ENCODE data around the gene PPP3R1. TPM values are rescaled to one million over a fixed set of nuclear protein-coding genes. Genes with fewer than 3 reads are reported as not detected.

PPP3R1 gene
- total RNA-seq, 1 experiment from 2014 or later: 70.9 TPM

DNA sequence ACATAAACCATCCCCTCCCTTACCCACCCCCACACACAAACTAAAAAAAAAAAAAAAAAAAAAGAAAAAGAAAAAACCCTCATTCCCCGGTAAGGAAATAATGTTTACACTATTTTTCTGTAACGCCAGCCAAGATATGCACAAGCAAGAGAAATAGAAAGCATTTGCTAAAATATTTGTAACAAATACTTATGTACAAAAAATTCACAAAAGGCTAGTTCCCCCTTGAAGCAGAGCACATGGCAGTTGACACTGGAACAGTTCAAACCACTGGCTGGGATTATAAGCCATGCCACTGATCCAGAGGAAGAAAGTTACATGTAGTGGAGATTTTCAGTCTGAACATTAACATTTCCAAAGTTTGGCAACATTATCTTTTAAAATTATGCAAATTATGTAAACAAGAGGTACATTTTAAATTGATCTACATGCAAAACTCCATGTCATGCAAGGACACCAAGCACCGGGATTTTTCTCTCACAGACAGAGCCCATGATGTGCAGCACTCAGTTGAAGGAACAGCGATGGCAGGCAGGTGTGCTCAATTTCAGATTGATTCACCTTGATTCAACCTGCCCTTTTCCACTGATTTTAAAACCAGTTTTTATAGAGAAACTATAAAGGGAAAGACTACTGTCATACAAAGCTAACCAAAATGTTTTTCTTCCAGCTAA lies 73.2 kb downstream of the PPP3R1 start:
- Mint-ChIP-seq H3K4me3 (ENCODE audit: unreplicated experiment) (no peak overlapping the region), H3K9me3 (ENCODE audit: unreplicated experiment) (no peaks in the 10 kb centered on the region), H3K36me3 (ENCODE audit: insufficient read depth, unreplicated experiment) (peaks cover 26% of the 10 kb centered on the region), H3K4me1 (ENCODE audit: low read depth, unreplicated experiment) (no peaks in the 10 kb centered on the region), H3K27me3 (ENCODE audit: insufficient read depth, unreplicated experiment) (no peaks in the 10 kb centered on the region), H3K27ac (ENCODE audit: unreplicated experiment) (no peak overlapping the region)
- no TSS peak for BruUV-seq (replicated peaks)
- intact Hi-C loops (cut with micrococcal nuclease; ENCODE audit: unreplicated experiment): no loop called here
- Histone ChIP-seq H3K4me1 (no peaks in the 10 kb centered on the region), H3K36me3 (ENCODE audit: control insufficient read depth, insufficient read depth, low read length) (peaks cover 4% of the 10 kb centered on the region), H3K27me3 (replicated peaks; ENCODE audit: control insufficient read depth, insufficient read depth, low read length) (no peaks in the 10 kb centered on the region), H3K4me3 (ENCODE audit: low read depth, low read length) (no peak overlapping the region), H3K9me3 (no peaks in the 10 kb centered on the region)
- CTCF ChIA-PET: interaction anchor here (0.7 kb wide), 1 partner anchor 53 kb away, joined by 3 read pairs; no protein-coding TSS in a partner anchor
- POLR2A ChIA-PET: no interaction called here
- TF ChIP-seq, protein P1, sequence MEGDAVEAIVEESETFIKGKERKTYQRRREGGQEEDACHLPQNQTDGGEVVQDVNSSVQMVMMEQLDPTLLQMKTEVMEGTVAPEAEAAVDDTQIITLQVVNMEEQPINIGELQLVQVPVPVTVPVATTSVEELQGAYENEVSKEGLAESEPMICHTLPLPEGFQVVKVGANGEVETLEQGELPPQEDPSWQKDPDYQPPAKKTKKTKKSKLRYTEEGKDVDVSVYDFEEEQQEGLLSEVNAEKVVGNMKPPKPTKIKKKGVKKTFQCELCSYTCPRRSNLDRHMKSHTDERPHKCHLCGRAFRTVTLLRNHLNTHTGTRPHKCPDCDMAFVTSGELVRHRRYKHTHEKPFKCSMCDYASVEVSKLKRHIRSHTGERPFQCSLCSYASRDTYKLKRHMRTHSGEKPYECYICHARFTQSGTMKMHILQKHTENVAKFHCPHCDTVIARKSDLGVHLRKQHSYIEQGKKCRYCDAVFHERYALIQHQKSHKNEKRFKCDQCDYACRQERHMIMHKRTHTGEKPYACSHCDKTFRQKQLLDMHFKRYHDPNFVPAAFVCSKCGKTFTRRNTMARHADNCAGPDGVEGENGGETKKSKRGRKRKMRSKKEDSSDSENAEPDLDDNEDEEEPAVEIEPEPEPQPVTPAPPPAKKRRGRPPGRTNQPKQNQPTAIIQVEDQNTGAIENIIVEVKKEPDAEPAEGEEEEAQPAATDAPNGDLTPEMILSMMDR (IDR thresholded peaks at IDR 0.05; ENCODE audit: insufficient read depth in 1 of 2, low read depth in 1 of 2, low read length in 1 of 2, severe bottlenecking in 1 of 2, unreplicated experiment in 1 of 2): no peak
- DNase-seq: no peak

DNA sequence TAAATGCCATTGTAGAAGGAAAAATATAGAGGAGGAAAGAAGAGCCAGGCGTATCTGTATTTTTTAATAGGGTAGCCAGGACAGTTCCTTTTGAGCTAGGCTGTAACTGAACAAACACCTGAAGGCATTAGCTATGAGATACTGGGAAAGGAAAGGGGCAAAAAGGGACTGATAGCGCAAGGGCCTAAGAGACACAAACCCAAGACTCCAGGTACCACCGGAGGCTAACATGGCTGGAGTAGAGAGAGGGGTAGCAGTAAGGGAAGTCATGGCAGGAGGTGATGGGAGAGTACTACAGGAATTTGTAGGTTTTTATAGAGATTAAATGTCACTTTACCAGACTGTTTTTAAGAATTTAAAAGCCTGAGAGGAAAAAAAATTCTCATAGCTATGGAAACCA lies 73.9 kb downstream of the PPP3R1 start:
- Mint-ChIP-seq H3K36me3 (ENCODE audit: insufficient read depth, unreplicated experiment) (peaks cover 26% of the 10 kb centered on the region), H3K4me3 (ENCODE audit: unreplicated experiment) (no peak overlapping the region), H3K27me3 (ENCODE audit: insufficient read depth, unreplicated experiment) (no peaks in the 10 kb centered on the region), H3K27ac (ENCODE audit: unreplicated experiment) (no peak overlapping the region), H3K9me3 (ENCODE audit: unreplicated experiment) (no peaks in the 10 kb centered on the region), H3K4me1 (ENCODE audit: low read depth, unreplicated experiment) (no peaks in the 10 kb centered on the region)
- TF ChIP-seq, protein P1 (IDR thresholded peaks at IDR 0.05; ENCODE audit: insufficient read depth in 1 of 2, low read depth in 1 of 2, low read length in 1 of 2, severe bottlenecking in 1 of 2, unreplicated experiment in 1 of 2): no peak
- POLR2A ChIA-PET: no interaction called here
- intact Hi-C loops (cut with micrococcal nuclease; ENCODE audit: unreplicated experiment): no loop called here
- Histone ChIP-seq H3K36me3 (ENCODE audit: control insufficient read depth, insufficient read depth, low read length) (peaks cover 4% of the 10 kb centered on the region), H3K27me3 (replicated peaks; ENCODE audit: control insufficient read depth, insufficient read depth, low read length) (no peaks in the 10 kb centered on the region), H3K9me3 (no peaks in the 10 kb centered on the region), H3K4me3 (ENCODE audit: low read depth, low read length) (no peak overlapping the region), H3K4me1 (no peaks in the 10 kb centered on the region)
- CTCF ChIA-PET: interaction anchor here (0.7 kb wide), 1 partner anchor 53 kb away, joined by 3 read pairs; no protein-coding TSS in a partner anchor
- BruUV-seq (replicated peaks): no TSS peak
- DNase-seq: no peak

DNA sequence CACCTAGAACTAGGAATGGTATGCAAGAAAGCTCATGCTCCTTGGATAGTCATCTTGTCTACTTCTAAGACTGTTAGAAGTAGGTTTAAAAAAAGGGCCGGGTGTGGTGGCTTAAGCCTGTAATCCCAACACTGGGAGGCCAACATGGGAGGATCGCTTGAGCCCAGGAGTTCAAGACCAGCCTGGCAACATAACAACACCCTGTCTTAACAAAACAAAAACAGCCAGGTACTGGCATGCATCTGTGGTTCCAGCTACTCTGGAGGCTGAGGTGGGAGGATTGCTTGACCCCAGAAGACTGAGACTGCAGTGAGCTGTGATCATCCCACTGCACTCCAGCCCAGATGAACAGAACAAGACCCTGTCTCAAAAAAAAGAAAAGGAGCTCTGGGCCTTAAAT lies 74.8 kb downstream of the PPP3R1 start:
- Mint-ChIP-seq H3K27me3 (ENCODE audit: insufficient read depth, unreplicated experiment) (no peaks in the 10 kb centered on the region), H3K9me3 (ENCODE audit: unreplicated experiment) (no peaks in the 10 kb centered on the region), H3K4me1 (ENCODE audit: low read depth, unreplicated experiment) (no peaks in the 10 kb centered on the region), H3K27ac (ENCODE audit: unreplicated experiment) (no peak overlapping the region), H3K36me3 (ENCODE audit: insufficient read depth, unreplicated experiment) (peaks cover 21% of the 10 kb centered on the region), H3K4me3 (ENCODE audit: unreplicated experiment) (no peak overlapping the region)
- no peak for DNase-seq
- intact Hi-C loops (cut with micrococcal nuclease; ENCODE audit: unreplicated experiment): no loop called here
- CTCF ChIA-PET: no interaction called here
- H3K4me1 ChIP-seq: no peaks in the 10 kb centered on the region
- no TSS peak for BruUV-seq (replicated peaks)
- TF ChIP-seq, protein P1 (IDR thresholded peaks at IDR 0.05; ENCODE audit: insufficient read depth in 1 of 2, low read depth in 1 of 2, low read length in 1 of 2, severe bottlenecking in 1 of 2, unreplicated experiment in 1 of 2): no peak
- no peaks in the 10 kb centered on the region for H3K27me3 ChIP-seq (replicated peaks; ENCODE audit: control insufficient read depth, insufficient read depth, low read length)
- no peaks in the 10 kb centered on the region for H3K9me3 ChIP-seq
- no peak overlapping the region for H3K4me3 ChIP-seq (ENCODE audit: low read depth, low read length)
- POLR2A ChIA-PET: no interaction called here
- H3K36me3 ChIP-seq (ENCODE audit: control insufficient read depth, insufficient read depth, low read length): peaks cover 4% of the 10 kb centered on the region
